Measurements from ENCODE around the gene FAU. TPM values are rescaled to one million over a fixed set of nuclear protein-coding genes. Genes with fewer than 3 reads are reported as not detected.

FAU gene
- total RNA-seq, 2 experiments from 2014 or later, result 1,051 to 1,116 TPM

- H3K4me3 Mint-ChIP-seq, result no peak overlapping the region
- POLR2A ChIA-PET, result no interaction called here
- no peaks in the 10 kb centered on the region for H3K27me3 Mint-ChIP-seq
- no peaks in the 10 kb centered on the region for H3K9me3 Mint-ChIP-seq
- CTCF ChIA-PET, result interaction anchor here (0.6 to 1.6 kb wide), 5 partner anchors 8 to 45 kb away, joined by 3 to 4 read pairs (median 3); partner anchors contain the start of gene ZNHIT2
- no peak for DNase-seq
- peaks cover 7% of the 10 kb centered on the region for H3K36me3 Mint-ChIP-seq (ENCODE audit: low read depth)
- H3K4me1 Mint-ChIP-seq, result peaks cover 5% of the 10 kb centered on the region
- no peak overlapping the region for H3K27ac Mint-ChIP-seq
Observed at GRCh38 chr11:65071907-65072630, 49.9 kb downstream of the FAU start.

Small RNAs within 50 kb of the gene (microRNA-seq; reads per million reads assigned to microRNA genes)
- not detected for gene MIR6751 (ENCODE audit: borderline microRNAs expressed, borderline replicate concordance)

Other genes with a start within 250 kb of the FAU start
- gene EHD1, start 243.5 kb downstream of the FAU start, total RNA-seq, result 100 to 1,000 TPM; 131 to 149 TPM
- gene ATG2A, start 204.9 kb downstream of the FAU start, total RNA-seq, result 10 to 100 TPM; 23.0 to 25.7 TPM
- gene PPP2R5B, start 197.4 kb downstream of the FAU start, total RNA-seq, result 10 to 100 TPM; 12.0 to 13.7 TPM
- gene GPHA2, start 186.2 kb downstream of the FAU start, total RNA-seq, result not detected
- under 1 TPM; 0.20 to 0.54 TPM for gene MAJIN, start 150.0 kb downstream of the FAU start, total RNA-seq
- gene BATF2, start 125.2 kb downstream of the FAU start, total RNA-seq, result under 1 TPM in 1 of 2 experiments, not detected in 1; 0.10 TPM
- gene ARL2, start 108.0 kb downstream of the FAU start, total RNA-seq, result 10 to 100 TPM; 62.4 to 65.3 TPM
- gene SNX15, start 94.7 kb downstream of the FAU start, total RNA-seq, result 10 to 100 TPM; 28.3 to 34.8 TPM
- 10 to 100 TPM; 35.9 to 40.5 TPM for gene SAC3D1, start 80.9 kb downstream of the FAU start, total RNA-seq
- gene NAALADL1, start 63.6 kb downstream of the FAU start, total RNA-seq, result 1 to 10 TPM; 6.3 to 7.3 TPM
- gene CDCA5, start 38.1 kb downstream of the FAU start, total RNA-seq, result 100 to 1,000 TPM; 105 to 109 TPM
- gene ZFPL1, start 37.9 kb downstream of the FAU start, total RNA-seq, result 10 to 100 TPM; 27.2 to 29.8 TPM
- 100 to 1,000 TPM; 146 to 148 TPM for gene VPS51, start 25.9 kb downstream of the FAU start, total RNA-seq
- gene TM7SF2, start 10.3 kb downstream of the FAU start, total RNA-seq, result 10 to 100 TPM; 26.1 to 27.7 TPM
- gene ZNHIT2, start 4.4 kb downstream of the FAU start, total RNA-seq, result 1 to 10 TPM; 8.6 to 9.9 TPM
- 10 to 100 TPM; 49.5 to 55.4 TPM for gene MRPL49, start 187 bp upstream of the FAU start, total RNA-seq
- 10 to 100 TPM; 40.5 to 42.2 TPM for gene SYVN1, start 12.4 kb upstream of the FAU start, total RNA-seq
- not detected for gene SPDYC, start 48.1 kb upstream of the FAU start, total RNA-seq
- gene CAPN1, start 59.8 kb upstream of the FAU start, total RNA-seq, result 100 to 1,000 TPM; 192 to 207 TPM
- 10 to 100 TPM; 47.7 to 55.2 TPM for gene POLA2, start 139.8 kb upstream of the FAU start, total RNA-seq
- under 1 TPM; 0.25 to 0.67 TPM for gene CDC42EP2, start 192.7 kb upstream of the FAU start, total RNA-seq
- 10 to 100 TPM; 61.1 to 75.6 TPM for gene DPF2, start 211.7 kb upstream of the FAU start, total RNA-seq
- under 1 TPM; 0.42 to 0.79 TPM for gene TIGD3, start 232.6 kb upstream of the FAU start, total RNA-seq